Measurements from ENCODE around the gene PPARD.
"Not testable (repeated sequence)": the region's sequence is repeated elsewhere in the genome, so short reads cannot be mapped to it uniquely, and the experiment has no call there.

Gene PPARD

DNA sequence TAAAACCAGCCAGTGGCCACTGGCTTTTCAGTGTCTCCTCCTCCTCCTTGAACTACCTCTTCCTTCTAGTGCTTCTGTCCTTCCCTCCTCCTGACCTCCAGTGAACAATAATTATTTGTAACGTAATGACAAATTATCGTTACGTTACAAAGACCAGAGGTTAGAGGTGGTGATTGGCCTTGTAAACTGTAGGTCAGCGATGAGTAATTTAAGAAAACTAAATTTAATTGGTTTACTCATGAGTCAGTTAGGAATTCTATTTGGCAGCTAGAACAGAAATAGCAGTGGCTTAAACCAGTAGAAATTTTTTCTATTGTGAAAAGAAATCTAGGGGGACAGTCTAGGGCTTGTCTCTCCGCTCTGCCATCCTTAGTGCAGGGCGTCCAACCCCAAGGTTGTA is 38.8 kb downstream of the PPARD start:
- no peak for DNase-seq (ENCODE audit: low spot score)

DNA sequence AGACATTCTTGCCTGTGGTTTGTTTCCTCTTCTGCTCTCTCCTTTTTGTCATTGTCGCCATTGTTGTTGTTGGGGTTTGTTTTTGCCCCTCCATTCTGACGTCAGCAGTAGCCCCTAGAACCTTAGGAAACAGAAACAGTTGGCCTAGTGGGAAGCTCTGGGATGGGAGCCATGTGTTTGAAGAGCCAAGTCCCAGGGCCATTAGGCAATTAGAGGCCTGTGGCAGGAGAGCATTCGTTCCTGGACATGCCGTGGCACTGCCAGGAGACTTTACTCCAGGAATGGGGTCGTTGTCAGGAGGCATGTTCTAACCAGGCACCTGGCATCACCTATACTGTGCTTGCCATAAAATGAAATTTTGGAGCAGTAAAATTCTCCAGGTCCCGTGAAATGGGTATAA is 39.7 kb downstream of the PPARD start:
- DNase-seq (ENCODE audit: low spot score): no peak

DNA sequence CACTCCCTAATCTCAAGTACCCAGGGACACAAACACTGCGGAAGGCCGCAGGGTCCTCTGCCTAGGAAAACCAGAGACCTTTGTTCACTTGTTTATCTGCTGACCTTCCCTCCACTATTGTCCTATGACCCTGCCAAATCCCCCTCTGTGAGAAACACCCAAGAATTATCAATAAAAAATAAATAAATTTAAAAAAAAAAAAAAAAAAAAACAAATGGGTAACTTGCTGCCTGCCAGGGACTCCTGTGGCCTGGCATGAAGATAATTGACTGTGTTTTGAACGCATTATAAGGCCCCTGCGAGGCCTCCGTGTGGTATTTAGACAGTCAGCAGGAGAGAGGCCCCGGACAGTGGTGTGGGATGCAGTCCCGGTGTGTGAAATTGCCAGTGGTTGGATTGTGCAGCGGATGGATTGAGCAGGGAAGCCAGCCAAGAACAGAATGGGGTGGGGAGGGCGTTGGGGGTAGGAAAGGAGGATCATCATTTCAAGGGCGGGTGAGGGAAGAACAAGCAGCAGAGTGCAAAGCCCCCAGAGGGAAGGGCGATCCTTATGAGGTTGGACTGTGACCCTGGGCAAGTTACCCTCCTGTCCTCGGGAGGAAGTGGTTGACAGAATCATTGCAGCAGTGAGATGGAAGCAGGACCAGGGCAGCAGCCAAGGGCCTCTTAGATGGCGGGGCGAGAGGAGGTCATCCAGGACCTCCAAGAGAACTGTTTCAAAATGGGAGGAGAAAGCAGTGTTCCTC is 43.3 kb downstream of the PPARD start:
- DNase-seq (ENCODE audit: low spot score): no peak

DNA sequence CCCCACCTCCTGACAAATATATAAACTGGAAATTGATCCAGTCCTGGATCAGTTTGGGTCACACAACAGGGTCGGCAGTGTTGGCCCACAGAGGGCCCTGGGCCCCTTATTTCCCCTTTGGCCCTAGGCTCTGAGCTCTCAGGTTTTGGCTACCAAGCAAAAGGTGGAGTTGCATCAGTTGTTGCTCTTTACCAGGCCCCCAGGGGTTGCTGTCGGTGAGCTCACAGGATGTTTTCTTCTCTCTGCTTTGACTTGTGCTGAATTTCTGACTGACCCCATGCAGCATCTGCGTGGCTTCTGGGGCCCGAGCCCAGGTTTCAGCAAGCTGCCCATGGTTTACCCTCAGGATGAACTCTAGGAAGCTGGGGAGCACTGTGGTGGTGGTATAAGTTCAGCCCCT is 44.6 kb downstream of the PPARD start:
- DNase-seq (ENCODE audit: low spot score): no peak

DNA sequence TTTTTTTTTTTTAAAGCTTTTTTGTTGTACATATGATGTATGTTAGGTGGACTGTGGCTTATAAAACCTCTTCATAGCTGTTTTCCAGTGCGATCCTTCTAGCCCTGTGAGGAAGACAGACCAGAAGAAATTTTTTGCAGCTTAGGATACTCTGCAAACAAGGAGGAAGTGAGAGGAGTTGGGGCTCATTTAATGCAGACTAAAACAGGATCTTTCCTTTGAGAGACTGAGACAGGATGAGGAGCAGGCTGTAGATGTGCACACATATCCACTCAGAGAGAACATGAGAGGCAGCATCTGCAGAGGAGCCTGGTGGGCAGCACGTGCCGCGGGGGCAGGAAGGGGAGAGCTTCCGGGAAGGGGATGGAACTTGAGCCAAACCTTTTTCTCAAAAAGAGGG is 45.7 kb downstream of the PPARD start:
- DNase-seq (ENCODE audit: low spot score): no peak

DNA sequence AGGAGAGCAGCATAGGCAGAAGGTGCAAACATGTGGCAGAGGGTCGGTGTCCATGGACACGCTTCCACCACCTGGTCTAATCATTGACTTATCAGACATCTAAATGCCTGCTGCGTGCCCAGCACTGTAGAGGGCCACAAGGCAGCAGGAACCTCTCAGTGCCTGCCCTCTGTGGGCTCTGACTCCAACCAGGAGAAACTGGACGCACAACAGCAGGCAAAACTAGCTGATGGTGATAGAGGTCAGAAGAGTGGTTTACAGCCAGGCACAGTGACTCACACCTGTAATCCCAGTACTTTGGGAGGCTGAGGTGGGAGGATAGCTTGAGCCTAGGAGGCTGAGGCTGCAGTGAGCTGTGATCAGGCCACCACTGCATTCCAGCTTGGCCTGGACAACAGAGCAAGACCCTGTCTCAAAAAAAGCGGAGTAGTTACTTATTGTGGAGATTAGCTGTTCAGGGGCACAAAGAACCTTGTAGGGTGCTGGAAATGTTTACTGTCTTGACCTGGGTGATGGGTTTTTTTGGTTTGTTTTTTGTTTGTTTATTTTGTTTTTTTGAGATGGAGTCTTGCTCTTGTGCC is 46.5 kb downstream of the PPARD start:
- no peak for DNase-seq (ENCODE audit: low spot score)

DNA sequence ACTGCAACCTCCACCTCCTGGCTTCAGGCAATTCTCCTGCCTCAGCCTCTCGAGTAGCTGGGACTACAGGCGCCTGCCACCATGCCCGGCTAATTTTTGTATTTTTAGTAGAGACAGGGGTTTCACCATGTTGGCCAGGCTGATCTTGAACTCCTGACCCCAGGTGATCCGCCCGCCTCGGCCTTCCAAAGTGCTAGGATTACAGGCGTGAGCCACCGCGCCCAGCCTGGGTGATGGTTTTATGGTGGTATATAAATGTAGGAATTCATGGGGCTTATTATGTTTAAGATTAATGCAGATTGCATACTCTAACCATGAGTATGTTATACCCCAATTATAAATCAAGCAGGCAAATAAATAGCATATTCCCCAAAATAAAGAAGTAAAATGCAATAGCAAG is 47.0 kb downstream of the PPARD start:
- DNase-seq (ENCODE audit: low spot score): not testable (repeated sequence)

DNA sequence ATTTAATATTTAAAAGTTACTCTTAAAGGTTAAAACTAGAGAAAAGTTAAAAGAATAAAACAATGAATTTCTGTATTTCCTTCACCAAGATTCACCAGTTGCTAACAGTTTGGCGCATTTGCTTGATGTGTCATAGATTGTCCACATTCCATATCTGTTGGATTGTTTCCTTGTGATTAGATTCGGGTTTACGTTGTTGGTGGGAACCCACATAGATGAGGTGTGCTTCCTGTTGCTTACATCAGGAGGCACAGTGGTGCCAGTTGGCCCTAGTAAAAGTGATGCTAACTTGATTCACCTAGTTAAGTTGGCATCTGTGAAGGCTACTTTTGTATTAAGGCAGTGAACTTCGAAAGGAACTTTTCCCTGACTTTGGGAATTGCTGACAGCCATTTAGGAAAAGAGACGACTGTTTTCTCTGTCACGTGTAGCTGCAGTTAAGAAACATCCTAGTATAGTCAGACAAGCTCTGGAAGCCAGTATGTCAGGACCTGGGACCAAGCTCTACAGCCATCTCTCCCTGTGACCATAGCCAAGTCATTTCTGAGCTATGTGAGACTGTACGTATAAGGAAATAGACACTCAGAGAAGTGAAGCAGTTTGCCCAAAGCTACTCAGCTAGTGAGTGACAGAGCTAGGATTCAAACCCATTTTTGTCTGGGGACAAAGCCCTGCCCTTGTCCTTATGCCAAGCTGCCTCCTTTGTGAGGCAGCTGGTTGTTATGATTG is 49.0 kb downstream of the PPARD start:
- peak; percentile 93 for DNase-seq (ENCODE audit: low spot score)

DNA sequence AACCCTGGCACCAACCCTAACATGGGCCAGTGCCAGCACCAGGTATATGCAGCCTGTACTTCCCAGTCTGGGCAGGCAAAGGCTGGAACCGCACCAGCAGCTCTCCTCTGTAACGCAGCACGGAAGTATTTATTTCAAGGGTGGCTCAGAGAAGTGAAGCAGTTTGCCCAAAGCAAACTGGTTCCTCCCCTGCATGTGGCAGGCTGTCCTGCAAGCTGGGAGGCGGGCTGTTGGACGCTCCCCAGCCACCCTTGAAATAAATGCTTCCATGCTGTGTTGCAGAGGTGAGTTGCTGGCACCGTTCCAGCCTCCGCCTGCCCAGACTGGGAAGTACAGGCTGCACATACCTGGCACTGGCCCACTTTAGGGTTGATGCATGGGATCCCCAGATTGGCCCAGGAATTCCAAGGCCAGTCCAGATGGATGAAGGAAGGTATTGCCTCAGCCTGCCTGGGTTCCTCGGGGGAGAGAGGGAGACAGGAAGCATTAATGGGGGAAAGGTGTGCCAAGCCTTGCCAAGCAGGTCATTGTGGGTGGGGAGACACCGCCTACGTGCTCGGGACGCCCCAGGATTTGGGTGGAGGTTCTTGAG is 49.8 kb downstream of the PPARD start:
- no peak for DNase-seq (ENCODE audit: low spot score)

DNA sequence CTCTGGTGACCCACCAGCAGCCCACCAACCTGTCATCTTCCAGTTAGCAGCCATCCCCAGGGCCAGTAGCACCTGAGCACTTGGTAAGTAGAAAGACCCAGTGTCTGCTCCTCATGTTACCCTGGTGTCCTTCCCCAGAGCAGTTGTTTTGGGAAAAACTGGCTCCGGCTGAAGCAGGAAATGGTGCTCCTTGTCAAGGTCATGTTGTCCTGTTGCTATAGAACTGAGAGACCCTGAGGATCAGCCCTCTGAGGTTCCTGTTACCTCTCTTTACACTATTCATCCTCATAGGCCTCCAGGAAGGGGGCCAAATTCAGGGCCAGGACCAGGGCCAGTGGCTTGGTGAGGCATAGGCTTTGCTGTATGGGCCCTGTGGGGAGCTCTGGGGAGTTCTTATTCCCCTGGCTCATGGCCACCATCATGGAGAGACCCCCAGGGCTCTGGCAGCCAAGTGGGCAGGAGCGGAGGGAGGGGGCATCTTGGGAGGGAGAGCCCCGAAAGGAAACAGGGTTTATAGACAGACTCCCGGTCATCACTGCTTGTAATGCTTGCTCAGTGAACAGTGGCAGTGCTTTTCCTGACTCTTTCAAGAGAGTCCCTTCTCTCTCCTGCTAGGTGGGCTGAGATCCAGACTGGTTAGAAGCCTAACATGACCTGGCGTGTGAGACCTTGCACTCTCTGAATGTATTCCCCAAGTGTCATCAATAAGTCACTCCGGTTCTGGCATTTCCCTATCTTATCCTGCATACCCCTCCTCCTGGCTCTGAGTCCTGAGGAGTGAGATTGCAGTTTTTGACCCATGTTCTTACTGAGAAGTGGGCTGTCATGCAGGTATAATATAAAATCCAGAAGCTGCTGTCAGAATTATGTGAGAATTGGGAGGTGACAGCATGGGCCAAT is 50.7 kb downstream of the PPARD start:
- no peak for DNase-seq (ENCODE audit: low spot score)

DNA sequence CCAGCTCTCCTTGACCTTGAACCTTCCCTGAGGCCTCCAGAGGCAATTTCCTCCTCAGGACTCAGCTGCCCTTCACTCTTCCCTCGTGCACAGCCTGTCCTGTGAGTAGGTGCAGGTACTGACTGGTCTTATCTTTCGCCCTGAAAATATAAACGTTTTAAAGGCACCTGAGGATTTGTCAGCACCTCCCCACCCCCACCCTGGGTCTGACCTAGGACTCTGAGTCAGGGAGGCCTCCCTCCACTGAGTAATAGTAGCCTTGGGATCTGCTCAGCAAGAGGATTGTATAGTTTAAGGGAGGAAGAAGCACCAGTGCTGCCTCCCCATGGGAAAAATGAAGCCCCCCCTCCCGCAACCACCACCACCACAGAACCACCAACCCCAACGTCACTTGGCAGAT is 54.6 kb downstream of the PPARD start:
- no peak for DNase-seq (ENCODE audit: low spot score)

DNA sequence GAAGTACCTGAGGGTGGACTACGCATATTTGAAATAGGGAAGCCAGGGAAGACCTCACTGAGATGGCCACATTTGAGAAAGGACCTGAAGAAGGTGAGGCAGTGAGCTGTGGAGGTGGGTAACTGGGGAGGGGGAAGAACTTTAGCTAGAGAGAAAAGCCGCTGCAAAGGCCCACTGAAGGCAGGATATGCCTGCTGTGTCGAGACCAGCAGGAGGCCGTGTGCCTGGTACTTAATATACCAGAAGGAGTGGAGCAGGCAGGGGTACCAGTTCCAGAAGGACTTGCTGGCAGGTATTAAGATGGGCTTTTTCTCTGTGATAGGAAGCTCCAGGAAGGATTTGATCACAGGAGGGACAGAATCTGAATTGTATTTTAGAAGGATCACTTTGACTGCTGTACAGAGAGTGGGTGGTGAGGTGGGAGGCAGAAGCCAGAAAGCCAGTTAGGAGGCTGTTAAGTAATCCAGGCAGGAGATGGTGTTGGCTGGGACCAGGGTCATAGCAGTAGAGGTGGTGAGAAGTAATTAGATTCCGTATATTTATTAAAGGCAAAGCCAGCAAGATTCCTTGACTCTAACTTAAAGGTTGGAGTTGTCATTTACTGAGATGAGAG is 55.6 kb downstream of the PPARD start:
- no peak for DNase-seq (ENCODE audit: low spot score)

DNA sequence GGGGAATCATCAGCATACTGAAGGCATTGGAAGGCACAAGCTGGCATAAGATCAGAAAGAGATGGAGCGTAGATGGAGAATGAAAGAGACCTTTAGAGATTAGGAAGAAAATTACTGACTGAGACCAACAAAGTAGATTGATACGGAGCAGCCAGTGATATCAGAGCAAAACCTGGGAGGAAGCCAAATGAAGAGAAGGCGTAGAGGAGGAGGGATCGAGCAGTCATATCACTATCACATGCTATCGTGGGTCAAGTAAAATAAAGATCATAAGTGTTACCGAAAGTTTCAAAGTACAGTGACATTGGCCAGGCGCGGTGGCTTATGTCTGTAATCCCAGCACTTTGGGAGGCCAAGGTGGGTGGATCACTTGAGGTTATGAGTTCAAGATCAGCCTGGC is 56.2 kb downstream of the PPARD start:
- no peak for DNase-seq (ENCODE audit: low spot score)

DNA sequence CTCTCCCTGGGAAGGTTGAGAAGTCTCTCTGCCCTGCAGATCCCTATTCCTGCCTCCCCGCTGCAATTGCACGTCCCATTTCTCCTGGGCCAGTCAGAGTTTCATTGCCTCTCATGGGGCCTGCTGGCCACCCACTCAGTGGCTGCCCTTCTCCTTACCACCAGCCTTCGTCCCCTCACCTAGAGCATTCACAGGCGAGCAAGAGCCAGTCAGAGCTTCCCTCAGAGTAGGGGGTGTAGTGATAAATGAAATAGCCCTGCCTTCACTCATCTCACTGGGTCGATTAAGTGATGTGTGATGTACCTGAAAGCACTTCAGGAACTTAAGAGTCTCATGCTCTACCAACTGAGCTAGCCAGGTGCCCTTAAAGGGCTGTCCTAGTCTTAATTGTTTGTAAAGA is 57.8 kb downstream of the PPARD start:
- DNase-seq (ENCODE audit: low spot score): no peak

DNA sequence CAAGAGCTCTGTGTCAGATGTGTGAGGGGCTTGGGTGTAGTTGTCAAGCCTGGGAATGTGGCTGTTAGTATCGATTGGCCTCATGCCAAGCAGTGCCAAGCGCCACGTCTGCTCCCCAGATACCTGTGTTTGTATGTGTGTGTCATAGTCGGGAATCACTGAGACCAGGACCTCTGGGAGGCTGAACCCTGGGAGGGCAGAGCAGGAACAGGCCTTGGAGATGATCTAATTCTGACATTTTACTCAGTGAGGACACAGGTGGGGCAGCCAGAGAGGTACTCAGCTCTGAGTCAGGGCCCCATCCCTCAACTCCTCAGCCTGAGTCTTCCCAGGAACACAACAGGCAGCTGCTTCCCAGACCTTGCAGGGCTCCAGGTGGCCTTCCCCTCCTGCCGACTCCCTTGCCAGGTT is 58.5 kb downstream of the PPARD start:
- DNase-seq (ENCODE audit: low spot score): no peak

DNA sequence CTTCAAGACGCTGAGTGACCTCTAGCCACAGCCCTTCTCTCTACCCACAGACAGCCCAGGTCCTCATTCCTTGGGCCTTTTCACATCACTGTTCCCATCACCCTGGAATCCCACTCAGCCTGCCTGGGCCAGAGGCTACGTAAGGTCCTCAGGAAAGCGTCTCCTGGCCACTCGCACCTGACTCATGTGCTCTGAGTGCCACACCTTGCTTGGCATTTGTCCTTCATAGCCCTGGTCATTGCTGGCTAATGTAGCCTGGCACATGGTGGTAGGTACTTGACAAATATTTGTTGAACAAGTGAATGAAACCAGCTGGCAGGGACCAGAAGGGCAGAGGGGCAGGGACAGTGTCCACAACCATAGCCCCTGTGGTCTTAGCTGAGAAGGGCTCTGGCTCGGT is 59.2 kb downstream of the PPARD start:
- DNase-seq (ENCODE audit: low spot score): no peak

DNA sequence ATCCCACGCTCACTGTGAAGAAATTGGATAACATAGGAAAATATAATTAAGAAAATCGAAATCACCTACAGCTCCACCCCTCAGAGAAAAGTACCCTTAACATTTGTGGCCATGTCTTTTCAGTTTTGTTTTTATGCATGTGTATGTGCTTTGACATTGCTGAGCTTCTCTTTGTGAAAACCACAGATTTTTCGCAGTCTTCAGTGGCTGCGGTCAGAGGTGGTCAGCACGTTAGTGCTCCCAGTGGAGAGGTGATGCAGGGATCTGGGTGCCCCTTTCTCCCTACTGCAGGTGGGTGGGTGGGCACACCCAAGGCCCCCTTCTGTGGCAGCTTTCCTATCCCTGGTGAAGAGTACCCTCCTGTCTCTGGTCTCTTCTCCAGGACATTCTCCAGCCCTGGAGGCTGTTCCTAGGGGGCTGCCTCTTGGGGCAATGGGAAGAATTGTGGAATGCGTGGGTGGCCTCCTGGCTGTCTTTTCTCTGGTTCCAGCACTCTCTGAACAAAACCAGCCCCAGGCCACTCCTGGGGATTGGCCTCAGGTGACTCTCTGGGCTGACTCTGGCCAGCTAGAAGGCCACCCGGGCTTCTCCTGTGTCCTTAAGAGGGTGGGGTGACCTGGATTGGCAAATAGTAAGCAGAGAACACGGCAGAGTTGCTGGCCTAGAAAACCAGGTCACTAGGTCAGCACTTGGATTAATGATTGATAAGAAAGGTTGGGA is 59.9 kb downstream of the PPARD start:
- DNase-seq (ENCODE audit: low spot score): no peak

DNA sequence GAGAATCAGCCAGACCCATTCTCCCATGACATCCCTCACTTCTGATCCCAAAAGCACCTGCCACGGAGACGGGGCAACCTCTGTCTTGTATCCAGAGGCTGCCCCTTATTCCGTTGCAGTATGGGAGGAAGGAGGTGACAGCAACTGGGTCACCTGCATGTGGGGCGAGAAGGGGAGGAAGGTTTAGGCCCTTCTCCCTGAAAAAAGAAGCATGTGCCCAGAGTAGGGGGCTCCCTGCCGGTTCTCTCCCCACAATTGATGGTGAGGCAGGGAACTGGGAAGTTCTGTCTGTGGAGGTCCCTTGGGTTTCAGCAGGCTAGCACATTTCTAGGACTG is 60.5 kb downstream of the PPARD start:
- no peak for DNase-seq (ENCODE audit: low spot score)

DNA sequence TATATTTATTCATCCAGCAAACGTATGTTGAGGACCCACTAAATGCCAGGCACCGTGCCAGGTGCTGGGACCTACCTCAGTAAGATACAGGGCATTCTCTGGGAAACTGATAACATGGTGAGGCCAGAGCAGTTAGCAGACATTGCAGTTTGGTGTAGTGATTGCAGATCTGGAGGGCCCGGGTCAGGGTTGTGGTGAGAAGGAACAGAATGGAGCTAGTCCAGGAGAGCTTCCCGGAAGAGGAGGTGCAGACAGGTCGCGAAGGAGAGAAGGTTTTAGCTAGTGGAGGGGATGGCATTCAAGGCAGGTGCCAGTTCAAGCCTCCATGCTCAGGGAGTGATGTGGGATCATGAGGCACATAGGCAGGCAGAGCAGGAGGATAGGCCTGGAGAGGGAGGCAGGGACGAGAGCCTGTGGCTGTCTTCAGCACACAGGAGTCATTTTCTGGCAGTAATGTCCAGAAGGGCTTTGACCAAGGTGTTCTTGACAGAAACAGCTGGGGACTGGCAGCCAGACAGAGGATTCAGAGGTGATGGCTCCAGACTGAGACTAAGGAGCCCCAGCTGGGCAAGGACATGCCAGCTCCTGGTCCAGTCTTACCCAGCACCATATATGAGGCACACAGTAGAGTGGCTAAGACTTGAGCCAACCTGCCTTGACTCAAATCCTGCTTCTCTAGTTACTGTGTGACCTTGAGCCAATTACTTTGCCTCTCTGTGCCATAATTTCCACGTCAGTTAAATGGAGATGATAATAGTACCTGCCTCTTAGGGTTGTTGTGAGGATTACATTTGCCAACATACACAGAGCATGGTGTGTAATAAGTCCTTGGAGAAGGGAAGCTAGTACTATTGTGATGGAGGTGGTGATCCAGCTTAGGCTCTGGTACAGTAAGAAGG is 61.4 kb downstream of the PPARD start:
- DNase-seq (ENCODE audit: low spot score): no peak

Measured in kidney capillary endothelial cell (primary cell).